Measurements from ENCODE around the gene TSHZ1. TPM values are rescaled to one million over a fixed set of nuclear protein-coding genes. Genes with fewer than 3 reads are reported as not detected.
"Not testable (repeated sequence)": the region's sequence is repeated elsewhere in the genome, so short reads cannot be mapped to it uniquely, and the experiment has no call there.

TSHZ1 gene
- total and polyA plus RNA-seq, 3 experiments from 2014 or later: 9.0 to 18.6 (median 17.9) TPM

DNA sequence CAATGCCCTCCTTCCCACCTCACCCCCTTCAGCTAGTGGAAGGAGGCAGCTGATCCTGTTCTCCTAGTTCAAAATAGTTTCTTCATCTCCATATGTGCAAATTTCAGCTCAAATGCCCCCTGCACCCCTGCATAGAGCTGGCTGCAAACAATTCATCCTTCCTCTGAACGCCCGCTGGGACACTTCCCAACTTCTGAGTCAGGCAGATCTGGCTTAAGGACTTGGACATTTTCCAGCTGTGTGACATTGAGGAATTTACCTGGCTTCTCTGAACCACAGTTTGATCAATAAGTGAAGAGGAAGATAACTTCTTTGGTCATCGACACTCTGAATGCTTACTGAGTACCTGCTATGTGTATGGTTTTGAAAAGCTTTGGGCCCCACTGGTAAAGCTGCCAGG, 25.1 kb upstream of the TSHZ1 start:
- ChIA-PET POLR2A (no interaction called here), CTCF (no interaction called here)
- Mint-ChIP-seq H3K4me1 (no peaks in the 10 kb centered on the region), H3K4me3 (no peak overlapping the region), H3K27me3 (peaks cover 6 to 11% of the 10 kb centered on the region in 2 donors), H3K36me3 (peaks cover 0 to 9% (median 0%) of the 10 kb centered on the region in 3 donors), H3K9me3 (no peaks in the 10 kb centered on the region), H3K27ac (no peak overlapping the region)
- no peak overlapping the region for H3K4me3 ChIP-seq (ENCODE audit: low read length)
- H3K4me1 ChIP-seq (ENCODE audit: insufficient read depth, low read length): no peaks in the 10 kb centered on the region
- H3K9me3 ChIP-seq (ENCODE audit: low read length): no peaks in the 10 kb centered on the region
- no peak for DNase-seq
- no peak overlapping the region for H3K27ac ChIP-seq (ENCODE audit: low read depth, low read length)
- no peaks in the 10 kb centered on the region for H3K27me3 ChIP-seq (ENCODE audit: insufficient read depth, low read length, poor library complexity, severe bottlenecking)
- no peaks in the 10 kb centered on the region for H3K36me3 ChIP-seq (ENCODE audit: insufficient read depth, low read length)

DNA sequence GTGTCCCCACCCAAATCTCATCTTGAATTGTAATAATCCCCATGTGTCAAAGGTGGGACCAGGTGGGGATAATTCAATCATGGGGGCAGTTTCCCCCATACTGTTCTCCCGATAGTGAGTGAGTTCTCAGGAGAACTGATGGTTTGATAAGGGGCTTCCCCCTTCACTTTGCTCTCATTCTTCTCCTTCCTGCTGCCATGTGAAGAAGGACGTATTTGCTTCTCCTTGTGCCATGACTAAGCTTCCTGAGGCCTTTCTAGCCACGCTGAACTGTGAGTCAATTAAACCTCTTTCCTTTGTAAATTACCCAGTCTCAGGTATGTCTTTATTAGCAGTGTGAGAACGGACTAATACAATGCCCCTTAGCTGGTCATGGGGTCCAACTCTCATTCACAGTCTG, 22.9 kb upstream of the TSHZ1 start:
- H3K27me3 ChIP-seq (ENCODE audit: insufficient read depth, low read length, poor library complexity, severe bottlenecking); POLR2A ChIA-PET; H3K27ac Mint-ChIP-seq; H3K36me3 Mint-ChIP-seq; H3K4me3 ChIP-seq (ENCODE audit: low read length); DNase-seq; H3K4me1 ChIP-seq (ENCODE audit: insufficient read depth, low read length); H3K4me3 Mint-ChIP-seq; H3K9me3 ChIP-seq (ENCODE audit: low read length); H3K9me3 Mint-ChIP-seq; H3K4me1 Mint-ChIP-seq; H3K27ac ChIP-seq (ENCODE audit: low read depth, low read length); H3K36me3 ChIP-seq (ENCODE audit: insufficient read depth, low read length); CTCF ChIA-PET: not testable (repeated sequence)
- peaks cover 3 to 11% of the 10 kb centered on the region in 2 donors for H3K27me3 Mint-ChIP-seq

DNA sequence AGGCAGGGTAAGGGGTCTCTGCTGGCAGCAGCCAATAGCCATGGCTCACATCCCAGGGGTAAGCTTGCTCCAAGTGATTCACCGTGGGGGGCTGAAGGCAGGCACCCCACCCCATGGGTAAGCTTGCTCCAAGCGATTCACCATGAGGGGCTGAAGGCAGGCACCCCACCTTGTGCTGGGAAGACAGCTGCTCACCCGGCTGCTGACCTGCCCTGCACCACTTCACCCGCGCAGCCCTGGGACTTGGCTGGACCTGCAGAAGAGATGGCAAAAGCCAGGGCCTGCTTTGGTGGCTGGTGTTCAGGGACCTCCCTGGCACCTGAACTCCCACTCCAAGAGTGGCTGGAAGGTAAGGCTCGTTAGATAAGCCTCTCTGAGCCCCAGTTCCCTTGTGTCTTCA, 20.9 kb upstream of the TSHZ1 start:
- H3K4me3 ChIP-seq (ENCODE audit: low read length): no peak overlapping the region
- H3K4me1 Mint-ChIP-seq: peaks cover 0 to 7% (median 2%) of the 10 kb centered on the region in 3 donors
- H3K27ac ChIP-seq (ENCODE audit: low read depth, low read length): no peak overlapping the region
- H3K4me1 ChIP-seq (ENCODE audit: insufficient read depth, low read length): no peaks in the 10 kb centered on the region
- no peak overlapping the region for H3K27ac Mint-ChIP-seq
- DNase-seq: no peak
- no peaks in the 10 kb centered on the region for H3K27me3 ChIP-seq (ENCODE audit: insufficient read depth, low read length, poor library complexity, severe bottlenecking)
- H3K9me3 Mint-ChIP-seq: no peaks in the 10 kb centered on the region
- no peaks in the 10 kb centered on the region for H3K36me3 ChIP-seq (ENCODE audit: insufficient read depth, low read length)
- no peak overlapping the region for H3K4me3 Mint-ChIP-seq
- POLR2A ChIA-PET: no interaction called here
- no peaks in the 10 kb centered on the region for H3K9me3 ChIP-seq (ENCODE audit: low read length)
- no peaks in the 10 kb centered on the region for H3K36me3 Mint-ChIP-seq
- CTCF ChIA-PET: no interaction called here
- H3K27me3 Mint-ChIP-seq: peaks cover 2 to 3% of the 10 kb centered on the region in 2 donors

DNA sequence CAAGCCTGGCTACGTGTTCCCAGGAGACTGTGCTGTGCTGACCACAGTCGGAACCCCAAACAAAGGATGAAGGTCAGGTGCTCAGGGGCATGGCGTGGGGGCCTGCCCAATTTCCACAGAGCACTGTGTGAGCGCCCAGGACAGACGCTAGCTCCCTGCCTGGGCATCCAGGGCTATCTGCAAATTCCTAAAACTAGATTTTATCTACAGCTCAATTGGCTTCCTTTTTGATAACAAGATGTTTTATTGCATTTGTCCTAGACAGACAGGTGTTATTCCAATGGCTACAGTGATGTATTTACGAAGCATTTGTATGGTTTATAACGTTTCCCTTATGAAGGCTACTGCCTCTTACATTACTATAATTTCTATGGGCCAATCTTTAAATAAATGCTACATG, 17.7 kb upstream of the TSHZ1 start:
- CTCF ChIA-PET: no interaction called here
- Histone ChIP-seq H3K4me3 (ENCODE audit: low read length) (no peak overlapping the region), H3K4me1 (ENCODE audit: insufficient read depth, low read length) (peaks cover 5% of the 10 kb centered on the region), H3K27ac (ENCODE audit: low read depth, low read length) (no peak overlapping the region), H3K27me3 (ENCODE audit: insufficient read depth, low read length, poor library complexity, severe bottlenecking) (no peaks in the 10 kb centered on the region), H3K9me3 (ENCODE audit: low read length) (no peaks in the 10 kb centered on the region), H3K36me3 (ENCODE audit: insufficient read depth, low read length) (no peaks in the 10 kb centered on the region)
- Mint-ChIP-seq H3K4me1 (peaks cover 9 to 21% (median 12%) of the 10 kb centered on the region in 3 donors), H3K4me3 (no peak overlapping the region), H3K27ac (no peak overlapping the region), H3K27me3 (no peaks in the 10 kb centered on the region), H3K9me3 (no peaks in the 10 kb centered on the region), H3K36me3 (peaks cover 0 to 2% (median 0%) of the 10 kb centered on the region in 3 donors)
- POLR2A ChIA-PET: no interaction called here
- DNase-seq: no peak

DNA sequence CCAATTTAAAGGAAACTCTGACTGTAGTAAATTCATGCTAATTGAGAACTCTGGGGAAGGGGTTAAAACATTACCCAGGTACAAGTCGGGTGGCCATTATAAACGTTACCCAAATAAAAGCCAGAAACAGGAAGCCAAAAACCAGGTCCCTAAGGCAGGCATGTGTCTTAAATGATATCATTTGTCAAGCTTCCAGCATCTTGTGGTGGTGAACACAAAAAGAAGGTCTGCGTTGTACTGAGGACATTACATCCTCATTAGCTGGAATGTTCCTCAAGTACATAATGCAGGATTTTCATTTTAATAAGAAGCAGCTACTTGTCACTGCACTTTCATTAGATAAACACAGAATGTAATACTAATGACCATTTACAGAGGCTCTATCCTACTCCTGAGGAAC, 12.6 kb upstream of the TSHZ1 start:
- peaks cover 35 to 49% (median 41%) of the 10 kb centered on the region in 3 donors for H3K4me1 Mint-ChIP-seq
- peaks cover 0 to 29% (median 4%) of the 10 kb centered on the region in 3 donors for H3K36me3 Mint-ChIP-seq
- Histone ChIP-seq H3K27ac (ENCODE audit: low read depth, low read length) (no peak overlapping the region), H3K9me3 (ENCODE audit: low read length) (no peaks in the 10 kb centered on the region), H3K27me3 (ENCODE audit: insufficient read depth, low read length, poor library complexity, severe bottlenecking) (no peaks in the 10 kb centered on the region), H3K36me3 (ENCODE audit: insufficient read depth, low read length) (no peaks in the 10 kb centered on the region), H3K4me1 (ENCODE audit: insufficient read depth, low read length) (peaks cover 5% of the 10 kb centered on the region), H3K4me3 (ENCODE audit: low read length) (no peak overlapping the region)
- H3K9me3 Mint-ChIP-seq: no peaks in the 10 kb centered on the region
- H3K27me3 Mint-ChIP-seq: no peaks in the 10 kb centered on the region
- H3K4me3 Mint-ChIP-seq: no peak overlapping the region
- POLR2A ChIA-PET: no interaction called here
- CTCF ChIA-PET: interaction anchor here (1.2 kb wide), 1 partner anchor 10 kb away, joined by 4 read pairs; no protein-coding TSS in a partner anchor
- no peak for DNase-seq
- peak overlapping the region; percentile 26 to 89 (median 58) for H3K27ac Mint-ChIP-seq

DNA sequence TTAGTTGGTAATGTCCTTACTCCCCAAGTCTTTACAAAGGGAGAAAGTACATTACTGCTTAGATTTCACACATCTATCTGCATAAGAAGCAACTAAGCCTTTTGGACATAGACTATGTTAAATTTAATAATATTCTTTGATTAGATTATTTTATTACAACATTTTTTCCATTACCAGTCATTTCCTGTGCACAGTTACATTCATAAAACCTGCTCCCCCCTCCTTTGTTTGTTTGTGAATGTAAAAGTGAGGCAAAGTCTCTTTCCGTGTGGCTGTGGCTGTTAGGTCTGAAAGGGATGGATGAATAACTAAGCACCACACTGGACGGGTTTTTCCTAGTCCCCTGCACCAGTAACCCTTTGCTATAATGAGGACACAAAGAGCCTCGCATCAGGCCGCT, 11.3 kb upstream of the TSHZ1 start:
- no peak overlapping the region for H3K4me3 Mint-ChIP-seq
- no peaks in the 10 kb centered on the region for H3K27me3 ChIP-seq (ENCODE audit: insufficient read depth, low read length, poor library complexity, severe bottlenecking)
- POLR2A ChIA-PET: interaction anchor here (1.2 kb wide), 1 partner anchor 11 kb away, joined by 3 read pairs; the partner anchor contains the start of gene TSHZ1
- H3K4me1 ChIP-seq (ENCODE audit: insufficient read depth, low read length): peaks cover 12% of the 10 kb centered on the region
- H3K36me3 ChIP-seq (ENCODE audit: insufficient read depth, low read length): no peaks in the 10 kb centered on the region
- no peak for DNase-seq
- H3K9me3 Mint-ChIP-seq: no peaks in the 10 kb centered on the region
- no peaks in the 10 kb centered on the region for H3K27me3 Mint-ChIP-seq
- peaks cover 0 to 29% (median 4%) of the 10 kb centered on the region in 3 donors for H3K36me3 Mint-ChIP-seq
- H3K9me3 ChIP-seq (ENCODE audit: low read length): no peaks in the 10 kb centered on the region
- H3K4me1 Mint-ChIP-seq: peaks cover 38 to 53% (median 47%) of the 10 kb centered on the region in 3 donors
- peak overlapping the region in 2 of 8 donors; percentile 40 to 70 for H3K27ac Mint-ChIP-seq
- no peak overlapping the region for H3K4me3 ChIP-seq (ENCODE audit: low read length)
- H3K27ac ChIP-seq (ENCODE audit: low read depth, low read length): no peak overlapping the region
- CTCF ChIA-PET: interaction anchor here (1.2 kb wide), 1 partner anchor 9 kb away, joined by 4 read pairs; no protein-coding TSS in a partner anchor

DNA sequence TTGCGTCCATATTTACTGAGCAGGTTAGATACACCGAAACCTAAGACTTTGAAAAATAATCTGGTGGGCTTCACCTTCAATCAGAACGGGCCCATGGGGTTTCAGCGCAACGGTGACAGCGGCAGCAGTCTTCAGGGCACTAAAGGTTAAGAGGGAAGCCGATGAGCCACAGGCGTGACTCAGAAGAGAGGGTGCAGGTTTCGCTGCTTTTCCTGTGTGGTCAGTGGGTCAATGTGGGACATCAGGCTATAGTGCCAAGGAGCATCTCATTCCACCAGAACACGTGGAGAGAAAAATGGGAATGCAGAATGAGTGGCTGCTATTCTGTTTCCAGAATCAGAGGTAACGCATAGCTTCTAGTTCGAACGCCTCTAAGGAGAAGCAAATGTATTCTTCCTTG, 10.5 kb upstream of the TSHZ1 start:
- ChIA-PET POLR2A (no interaction called here), CTCF (no interaction called here)
- peaks cover 0 to 29% (median 4%) of the 10 kb centered on the region in 3 donors for H3K36me3 Mint-ChIP-seq

DNA sequence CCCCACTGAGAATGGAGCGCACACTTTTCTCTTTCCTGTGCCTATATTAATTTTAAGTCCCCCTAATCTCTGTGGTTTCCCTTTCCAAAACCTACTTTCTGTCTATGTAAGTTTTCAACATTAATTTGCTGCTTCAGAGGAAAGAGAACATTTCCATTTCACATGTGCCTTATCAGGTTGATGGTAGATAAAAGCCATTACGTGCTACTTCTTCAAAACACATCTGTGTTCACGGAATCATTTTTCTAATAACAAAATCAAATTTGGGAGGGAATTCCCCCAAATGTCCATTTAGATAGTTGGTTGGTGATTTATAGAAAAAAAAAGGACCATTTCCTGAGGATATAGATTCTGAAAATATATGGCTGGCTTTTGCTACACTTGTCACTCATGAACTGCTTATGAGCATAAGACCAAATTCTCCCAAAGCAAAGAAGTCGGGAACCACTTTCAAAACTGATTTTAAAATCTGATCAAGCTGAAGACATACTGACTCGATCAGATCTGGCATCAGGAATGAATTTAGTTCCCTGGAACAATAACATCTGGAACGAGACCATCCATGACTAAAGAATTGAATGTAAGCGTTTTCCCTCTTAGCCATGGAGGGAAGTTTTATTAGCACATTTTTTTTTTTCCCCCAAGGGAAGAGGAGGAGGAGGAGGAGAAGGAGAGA, 9.9 kb upstream of the TSHZ1 start:
- ChIA-PET CTCF (no interaction called here), POLR2A (no interaction called here)
- Histone ChIP-seq H3K4me1 (ENCODE audit: insufficient read depth, low read length) (peaks cover 20% of the 10 kb centered on the region), H3K9me3 (ENCODE audit: low read length) (no peaks in the 10 kb centered on the region), H3K36me3 (ENCODE audit: insufficient read depth, low read length) (no peaks in the 10 kb centered on the region), H3K27me3 (ENCODE audit: insufficient read depth, low read length, poor library complexity, severe bottlenecking) (no peaks in the 10 kb centered on the region), H3K27ac (ENCODE audit: low read depth, low read length) (no peak overlapping the region), H3K4me3 (ENCODE audit: low read length) (no peak overlapping the region)
- no peak for DNase-seq
- Mint-ChIP-seq H3K27me3 (no peaks in the 10 kb centered on the region), H3K4me3 (peak overlapping the region in 1 of 7 donors; percentile 50), H3K36me3 (peaks cover 0 to 29% (median 4%) of the 10 kb centered on the region in 3 donors), H3K27ac (peak overlapping the region in 4 of 8 donors; percentile 13 to 90 (median 46)), H3K4me1 (peaks cover 45 to 60% (median 56%) of the 10 kb centered on the region in 3 donors), H3K9me3 (no peaks in the 10 kb centered on the region)

More for the DNA sequence above, 10.5 kb upstream of the TSHZ1 start:
- Histone ChIP-seq H3K4me3 (ENCODE audit: low read length) (no peak overlapping the region), H3K27ac (ENCODE audit: low read depth, low read length) (no peak overlapping the region), H3K4me1 (ENCODE audit: insufficient read depth, low read length) (peaks cover 13% of the 10 kb centered on the region), H3K9me3 (ENCODE audit: low read length) (no peaks in the 10 kb centered on the region), H3K27me3 (ENCODE audit: insufficient read depth, low read length, poor library complexity, severe bottlenecking) (no peaks in the 10 kb centered on the region), H3K36me3 (ENCODE audit: insufficient read depth, low read length) (no peaks in the 10 kb centered on the region)
- no peak for DNase-seq
- Mint-ChIP-seq H3K9me3 (no peaks in the 10 kb centered on the region), H3K4me1 (peaks cover 38 to 53% (median 49%) of the 10 kb centered on the region in 3 donors), H3K27me3 (no peaks in the 10 kb centered on the region), H3K27ac (peak overlapping the region in 3 of 8 donors; percentile 40 to 76 (median 70)), H3K4me3 (no peak overlapping the region)

Measured in CD8-positive, alpha-beta memory T cell (primary cell).